Activated naive CD8-positive, alpha-beta T cell (primary cell): Measurements from ENCODE around the gene RHBDD1.

ENCODE experiments used
- H3K27ac Mint-ChIP-seq: one replicate; pipeline ENCODE4 v1.8.0; 2021; ENCODE audit warnings: mixed read lengths
- H3K27me3 Mint-ChIP-seq: one replicate; pipeline ENCODE4 v1.8.0; 2021; ENCODE audit warnings: mixed read lengths
- H3K36me3 Mint-ChIP-seq: one replicate; pipeline ENCODE4 v1.8.0; 2021; ENCODE audit warnings: mixed read lengths
- H3K4me1 Mint-ChIP-seq: one replicate; pipeline ENCODE4 v1.8.0; 2021; ENCODE audit warnings: low read depth, mixed read lengths
- H3K4me3 Mint-ChIP-seq: one replicate; pipeline ENCODE4 v1.8.0; 2021; ENCODE audit warnings: mild to moderate bottlenecking, mixed read lengths
- H3K9me3 Mint-ChIP-seq: one replicate; pipeline ENCODE4 v1.8.0; 2021; ENCODE audit warnings: low read depth, mixed read lengths

Gene RHBDD1

DNA sequence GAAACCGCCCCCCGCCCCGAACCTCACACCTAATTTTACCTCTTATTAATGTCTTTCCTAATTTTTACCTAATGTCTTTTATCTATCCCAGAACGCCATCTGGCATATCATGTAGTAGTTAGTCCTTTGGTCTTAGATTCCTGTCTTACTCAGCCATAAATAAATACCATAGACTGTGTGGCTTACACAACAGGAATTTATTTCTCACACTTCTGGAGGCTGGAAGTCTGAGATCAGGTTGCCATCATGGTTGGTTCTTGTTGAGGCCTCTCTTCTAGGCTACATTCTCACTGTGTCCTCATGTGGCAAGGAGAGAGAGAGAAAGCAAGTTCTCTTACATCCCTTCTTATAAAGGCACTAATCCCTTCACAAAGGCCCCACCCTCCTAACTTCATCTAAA, 46.8 kb downstream of the RHBDD1 start:
- no peak overlapping the region for H3K27ac Mint-ChIP-seq
- H3K9me3 Mint-ChIP-seq = peaks cover 3% of the 10 kb centered on the region
- no peak overlapping the region for H3K4me3 Mint-ChIP-seq
- no peaks in the 10 kb centered on the region for H3K27me3 Mint-ChIP-seq
- peaks cover 37% of the 10 kb centered on the region for H3K36me3 Mint-ChIP-seq
- no peaks in the 10 kb centered on the region for H3K4me1 Mint-ChIP-seq

DNA sequence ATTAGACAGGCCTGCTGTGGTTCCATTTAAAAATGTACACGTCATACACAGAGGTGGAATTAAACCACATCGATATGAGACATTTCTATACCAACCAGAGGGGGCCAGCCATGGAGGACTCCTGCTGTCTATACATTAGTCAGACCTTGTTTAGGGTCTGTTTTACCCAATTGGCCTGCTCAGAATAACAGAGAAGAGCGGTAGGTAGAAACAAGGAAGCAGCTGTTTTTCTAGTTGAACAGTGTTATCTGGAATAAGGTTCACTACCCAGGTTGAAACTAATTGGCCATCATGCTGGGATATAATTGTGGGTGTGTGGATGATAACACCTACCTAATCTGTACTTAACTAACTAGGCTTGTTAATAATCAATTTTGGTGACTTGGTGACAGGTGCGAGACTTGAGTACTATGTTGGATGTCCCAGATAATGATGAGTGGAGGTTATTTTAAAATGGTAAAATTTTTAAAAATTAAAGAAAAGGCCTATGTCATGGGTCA, 47.5 kb downstream of the RHBDD1 start:
- Mint-ChIP-seq H3K27ac (no peak overlapping the region), H3K27me3 (no peaks in the 10 kb centered on the region), H3K4me3 (no peak overlapping the region), H3K4me1 (no peaks in the 10 kb centered on the region), H3K9me3 (peaks cover 3% of the 10 kb centered on the region), H3K36me3 (peaks cover 33% of the 10 kb centered on the region)

DNA sequence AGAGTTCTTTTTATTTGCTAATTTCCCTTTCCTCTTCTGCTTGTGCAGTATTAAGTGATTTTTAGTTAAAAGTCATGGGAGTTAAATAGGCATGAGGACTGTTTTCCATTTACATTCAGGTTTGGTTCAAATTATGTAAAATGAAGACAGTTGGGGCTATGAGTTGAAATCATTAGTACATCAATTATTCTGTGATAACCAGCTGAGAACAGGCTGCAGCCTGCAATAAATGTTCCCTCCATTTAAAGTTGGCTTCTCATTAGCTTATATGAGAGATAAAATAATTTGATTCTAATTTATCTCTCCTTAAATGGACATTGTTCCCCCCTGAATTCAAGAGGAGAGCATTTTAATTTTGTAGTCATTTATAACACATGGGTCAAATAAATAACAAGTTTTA, 48.3 kb downstream of the RHBDD1 start:
- Mint-ChIP-seq H3K27ac (no peak overlapping the region), H3K4me3 (no peak overlapping the region), H3K9me3 (peaks cover 3% of the 10 kb centered on the region), H3K36me3 (peaks cover 35% of the 10 kb centered on the region), H3K27me3 (no peaks in the 10 kb centered on the region), H3K4me1 (no peaks in the 10 kb centered on the region)

DNA sequence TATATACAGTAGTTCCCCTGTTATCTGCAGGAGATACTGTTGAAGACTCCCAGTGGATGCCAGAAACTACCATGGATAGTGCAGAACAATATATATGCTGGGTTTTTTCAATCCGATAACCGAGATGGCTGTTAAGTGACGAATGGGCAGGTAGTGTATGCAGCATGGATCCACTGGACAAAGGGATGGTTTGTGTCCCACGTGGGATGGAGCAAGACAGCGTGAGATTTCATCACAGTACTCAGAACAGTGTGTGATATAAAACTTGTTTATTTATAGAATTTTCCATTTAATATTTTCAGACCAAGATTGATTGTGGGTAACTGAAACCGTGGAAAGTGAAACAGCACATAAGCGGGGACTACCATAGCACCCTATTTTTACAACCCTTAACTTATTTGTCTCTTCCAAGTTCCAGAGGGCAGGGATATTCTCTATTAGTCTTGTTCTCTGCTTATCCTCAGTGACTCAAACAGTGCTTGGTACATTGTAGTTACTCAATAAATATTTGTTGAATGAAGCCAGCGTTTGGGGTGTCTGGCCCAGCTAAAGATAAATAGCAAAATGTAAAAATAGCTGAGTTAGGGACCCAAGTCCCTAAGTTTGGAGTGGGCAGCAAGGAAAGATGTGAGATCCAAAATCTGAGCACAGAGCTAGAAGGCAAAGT, 50.0 kb downstream of the RHBDD1 start:
- H3K27me3 Mint-ChIP-seq = no peaks in the 10 kb centered on the region
- H3K27ac Mint-ChIP-seq = no peak overlapping the region

DNA sequence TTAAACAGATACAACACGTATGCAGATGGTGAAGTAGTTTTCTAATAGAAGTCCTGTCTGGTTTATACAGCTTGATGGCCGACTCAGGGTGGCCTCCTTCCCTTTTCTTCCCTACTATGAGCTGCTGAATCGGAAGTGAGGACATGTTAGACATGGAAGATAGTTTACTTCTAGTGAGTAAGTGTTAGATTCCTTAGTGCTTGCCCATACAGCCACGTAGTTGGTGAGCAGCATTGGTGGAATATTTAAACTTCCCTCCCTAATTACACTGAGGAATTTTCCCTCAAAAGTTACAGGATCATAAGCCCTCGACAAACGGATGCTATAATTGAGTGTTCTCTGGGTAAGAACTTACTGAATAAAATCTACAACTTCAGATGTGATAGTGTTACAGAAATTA, 52.1 kb downstream of the RHBDD1 start:
- Mint-ChIP-seq H3K27ac (no peak overlapping the region), H3K27me3 (no peaks in the 10 kb centered on the region), H3K36me3 (peaks cover 16% of the 10 kb centered on the region), H3K4me1 (no peaks in the 10 kb centered on the region), H3K9me3 (no peaks in the 10 kb centered on the region), H3K4me3 (no peak overlapping the region)

More for the DNA sequence above, 50.0 kb downstream of the RHBDD1 start:
- no peak overlapping the region for H3K4me3 Mint-ChIP-seq
- no peaks in the 10 kb centered on the region for H3K4me1 Mint-ChIP-seq
- H3K36me3 Mint-ChIP-seq = peaks cover 25% of the 10 kb centered on the region
- H3K9me3 Mint-ChIP-seq = no peaks in the 10 kb centered on the region

DNA sequence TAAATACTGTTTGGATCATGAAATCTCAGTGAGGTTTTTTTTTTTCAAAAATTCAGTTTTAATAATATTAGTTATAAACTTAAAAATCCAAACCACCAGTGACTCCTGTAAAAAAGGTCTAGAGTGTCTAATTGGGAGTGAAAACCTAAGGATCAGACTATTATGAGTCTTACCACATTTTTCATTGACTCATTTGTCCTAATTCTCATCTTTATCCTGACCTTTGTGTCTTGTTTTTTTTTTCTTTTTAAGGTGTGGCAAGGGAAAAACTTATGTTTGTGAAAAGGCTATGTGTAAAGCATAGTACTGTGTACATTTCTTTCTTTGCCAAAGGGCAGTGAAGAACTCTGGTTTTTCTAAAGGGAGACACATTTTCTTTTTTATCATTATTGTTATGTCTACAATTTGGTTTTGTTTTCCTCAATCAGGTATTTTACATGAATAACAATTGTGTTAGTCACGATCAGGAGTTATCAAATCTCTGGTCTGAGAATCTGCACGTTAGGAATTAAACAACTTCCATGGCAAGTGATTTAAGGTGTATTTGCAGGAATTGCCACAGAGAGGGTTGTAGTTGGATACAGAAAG, 52.6 kb downstream of the RHBDD1 start:
- peaks cover 13% of the 10 kb centered on the region for H3K36me3 Mint-ChIP-seq
- no peaks in the 10 kb centered on the region for H3K4me1 Mint-ChIP-seq
- no peak overlapping the region for H3K4me3 Mint-ChIP-seq
- no peak overlapping the region for H3K27ac Mint-ChIP-seq
- no peaks in the 10 kb centered on the region for H3K9me3 Mint-ChIP-seq
- no peaks in the 10 kb centered on the region for H3K27me3 Mint-ChIP-seq

DNA sequence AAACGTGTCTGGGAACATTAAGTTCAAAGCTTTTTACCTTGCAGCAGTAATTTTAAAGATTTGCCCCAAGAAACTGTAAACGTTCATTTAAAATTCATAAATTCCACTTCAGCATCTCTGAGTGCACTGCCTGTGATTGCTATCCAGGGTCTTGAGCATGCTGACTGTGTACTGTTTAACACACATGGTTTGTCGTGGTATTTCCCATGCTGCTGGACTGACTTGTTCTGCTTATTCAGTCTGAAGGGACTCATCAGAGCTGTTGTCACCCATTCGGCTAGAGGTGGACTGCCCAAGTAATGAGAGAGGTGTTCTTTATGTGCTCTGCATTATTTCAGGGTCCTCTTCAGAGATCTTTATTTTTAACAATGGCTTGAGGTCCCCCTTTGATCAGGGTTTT, 53.1 kb downstream of the RHBDD1 start:
- peaks cover 13% of the 10 kb centered on the region for H3K36me3 Mint-ChIP-seq
- H3K9me3 Mint-ChIP-seq = no peaks in the 10 kb centered on the region
- no peak overlapping the region for H3K27ac Mint-ChIP-seq
- H3K27me3 Mint-ChIP-seq = no peaks in the 10 kb centered on the region
- H3K4me3 Mint-ChIP-seq = no peak overlapping the region
- H3K4me1 Mint-ChIP-seq = no peaks in the 10 kb centered on the region

DNA sequence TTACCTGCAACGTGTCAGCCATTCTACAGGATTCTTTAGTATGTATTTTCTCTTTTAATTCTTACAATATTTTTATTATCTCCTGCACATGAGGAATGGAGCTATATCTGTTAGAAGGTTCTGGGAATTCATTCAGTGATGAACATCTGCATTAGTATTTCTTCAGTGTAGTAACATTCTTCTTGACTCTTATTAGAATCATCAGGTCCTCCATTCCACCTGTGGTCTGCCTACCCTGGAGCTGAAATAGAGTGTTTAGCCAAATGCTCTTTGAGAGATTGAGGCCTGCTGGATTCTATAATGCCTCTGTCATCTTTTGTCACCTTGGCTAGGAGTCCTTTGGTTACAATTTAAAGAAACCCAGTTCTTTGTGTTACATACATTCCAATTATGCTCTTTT, 54.4 kb downstream of the RHBDD1 start:
- Mint-ChIP-seq H3K9me3 (no peaks in the 10 kb centered on the region), H3K27me3 (no peaks in the 10 kb centered on the region), H3K27ac (no peak overlapping the region), H3K4me1 (no peaks in the 10 kb centered on the region), H3K36me3 (peaks cover 18% of the 10 kb centered on the region), H3K4me3 (no peak overlapping the region)

DNA sequence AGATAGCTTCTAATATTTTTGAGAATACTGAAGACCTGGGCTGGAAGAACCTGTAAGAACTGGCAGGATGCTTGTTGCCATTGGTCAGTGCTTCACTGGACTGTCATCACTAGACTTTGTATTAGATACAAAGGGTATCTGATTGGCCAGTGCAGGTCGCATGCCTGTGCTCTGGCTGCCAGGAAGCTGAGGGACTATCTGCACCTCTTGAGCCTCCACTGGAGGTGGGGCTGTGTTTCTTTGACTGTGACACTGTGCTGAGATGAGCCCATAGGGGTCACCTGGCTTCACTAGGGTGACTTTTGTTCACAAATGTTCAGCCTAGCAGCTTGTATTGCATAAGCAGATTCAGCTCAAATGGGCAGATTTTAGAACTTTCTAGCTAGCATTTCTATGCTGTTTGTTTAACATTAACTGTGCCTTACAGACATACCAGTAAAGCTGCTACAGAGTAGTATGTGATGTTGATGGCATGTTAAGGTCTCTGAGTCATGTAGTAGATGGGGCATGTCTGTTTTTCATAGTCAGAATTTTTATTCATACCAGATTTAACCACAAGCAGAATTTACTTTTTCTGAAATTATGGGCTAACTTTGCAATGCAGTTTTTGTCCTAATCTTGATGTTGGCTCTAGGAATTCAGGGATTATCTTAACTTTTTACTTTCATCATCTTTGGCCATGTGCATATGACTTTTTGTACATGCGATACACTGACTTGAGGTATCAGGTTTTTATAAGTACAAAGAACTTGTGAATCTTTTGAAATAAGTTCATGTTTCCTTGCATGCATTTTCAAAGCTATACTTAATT, 56.1 kb downstream of the RHBDD1 start:
- H3K36me3 Mint-ChIP-seq = peaks cover 23% of the 10 kb centered on the region
- H3K9me3 Mint-ChIP-seq = no peaks in the 10 kb centered on the region
- no peaks in the 10 kb centered on the region for H3K4me1 Mint-ChIP-seq
- no peak overlapping the region for H3K4me3 Mint-ChIP-seq
- H3K27ac Mint-ChIP-seq = no peak overlapping the region
- H3K27me3 Mint-ChIP-seq = no peaks in the 10 kb centered on the region

DNA sequence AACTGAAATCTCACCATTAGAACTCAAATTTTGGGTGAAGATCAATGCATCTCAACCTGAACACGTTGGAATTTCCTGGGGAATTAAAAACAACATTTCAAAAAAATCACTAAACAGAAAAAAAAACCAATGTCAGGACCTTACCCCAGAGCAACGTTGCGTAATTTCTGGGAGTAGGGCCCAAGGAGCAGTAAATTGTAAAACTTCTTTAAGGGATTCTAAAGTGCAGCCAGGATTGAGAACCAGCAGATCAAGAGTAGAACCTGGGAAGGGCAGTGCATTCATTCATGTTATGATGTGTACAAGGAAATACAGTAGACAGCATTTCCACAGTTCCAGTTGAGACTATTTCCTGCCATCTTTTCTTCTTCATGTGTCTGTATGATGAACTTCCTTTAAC, 56.9 kb downstream of the RHBDD1 start:
- Mint-ChIP-seq H3K9me3 (no peaks in the 10 kb centered on the region), H3K27ac (no peak overlapping the region), H3K36me3 (peaks cover 28% of the 10 kb centered on the region), H3K4me1 (no peaks in the 10 kb centered on the region), H3K27me3 (no peaks in the 10 kb centered on the region), H3K4me3 (no peak overlapping the region)

DNA sequence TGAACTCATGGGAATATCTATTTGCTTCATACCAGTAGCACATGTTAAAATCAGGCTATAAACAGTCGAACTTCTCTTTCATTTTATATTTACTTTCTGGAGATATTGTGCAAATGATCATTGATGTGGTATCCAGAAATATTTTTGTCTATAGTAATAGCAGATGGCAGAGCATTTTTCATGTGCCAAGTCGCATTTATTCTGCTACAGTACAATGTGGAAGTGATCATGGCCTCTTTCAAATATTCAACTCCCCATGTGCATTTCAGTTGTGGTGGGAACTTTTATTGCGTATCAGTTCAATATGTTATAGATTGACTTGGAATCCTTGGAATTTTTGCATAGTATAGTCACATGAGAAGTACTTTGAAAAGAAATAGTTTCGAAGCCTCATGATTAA, 57.4 kb downstream of the RHBDD1 start:
- Mint-ChIP-seq H3K4me1 (no peaks in the 10 kb centered on the region), H3K36me3 (peaks cover 28% of the 10 kb centered on the region), H3K27me3 (no peaks in the 10 kb centered on the region), H3K27ac (no peak overlapping the region), H3K4me3 (no peak overlapping the region), H3K9me3 (no peaks in the 10 kb centered on the region)

DNA sequence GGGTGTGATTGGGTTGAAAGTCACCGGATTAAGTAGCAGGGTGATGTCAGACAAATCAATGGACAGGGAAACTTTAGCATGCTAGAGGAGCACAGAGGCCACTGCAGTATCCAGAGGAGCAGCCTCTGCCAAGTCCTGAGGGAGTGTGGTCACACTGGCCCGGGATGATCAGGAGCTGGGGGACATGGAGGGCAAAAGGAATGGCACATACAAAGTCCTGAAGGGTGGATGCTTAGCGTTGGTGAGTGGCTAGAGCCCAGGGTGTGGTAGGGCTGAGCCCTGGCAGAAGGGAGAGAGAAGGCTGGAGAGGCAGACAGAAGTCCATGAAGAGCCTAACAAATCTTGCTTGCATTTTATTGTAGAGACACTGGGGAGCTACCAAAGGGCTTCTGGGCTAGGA, 58.9 kb downstream of the RHBDD1 start:
- Mint-ChIP-seq H3K9me3 (no peaks in the 10 kb centered on the region), H3K36me3 (peaks cover 25% of the 10 kb centered on the region), H3K4me3 (no peak overlapping the region), H3K27me3 (no peaks in the 10 kb centered on the region), H3K27ac (no peak overlapping the region), H3K4me1 (no peaks in the 10 kb centered on the region)

DNA sequence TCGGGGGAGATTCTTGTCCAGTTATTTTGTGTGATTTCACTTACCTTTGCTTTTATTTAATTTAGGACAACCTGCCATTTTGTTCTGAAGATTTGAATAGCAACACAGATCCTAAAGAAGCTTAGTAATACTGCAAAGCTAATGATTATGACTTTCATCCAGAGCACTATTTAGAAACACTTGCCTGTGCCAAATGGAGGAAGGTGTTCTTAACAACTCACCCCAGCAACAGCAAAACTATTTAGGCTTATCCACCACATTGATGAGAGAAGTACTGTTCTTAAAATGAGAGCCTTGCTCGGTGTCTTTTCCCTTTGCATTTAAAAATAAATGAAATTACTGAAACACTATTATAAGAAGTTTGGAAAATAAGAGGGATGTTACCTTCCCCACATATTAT, 59.7 kb downstream of the RHBDD1 start:
- Mint-ChIP-seq H3K27ac (no peak overlapping the region), H3K27me3 (no peaks in the 10 kb centered on the region), H3K4me1 (no peaks in the 10 kb centered on the region), H3K36me3 (peaks cover 24% of the 10 kb centered on the region), H3K4me3 (no peak overlapping the region), H3K9me3 (no peaks in the 10 kb centered on the region)

DNA sequence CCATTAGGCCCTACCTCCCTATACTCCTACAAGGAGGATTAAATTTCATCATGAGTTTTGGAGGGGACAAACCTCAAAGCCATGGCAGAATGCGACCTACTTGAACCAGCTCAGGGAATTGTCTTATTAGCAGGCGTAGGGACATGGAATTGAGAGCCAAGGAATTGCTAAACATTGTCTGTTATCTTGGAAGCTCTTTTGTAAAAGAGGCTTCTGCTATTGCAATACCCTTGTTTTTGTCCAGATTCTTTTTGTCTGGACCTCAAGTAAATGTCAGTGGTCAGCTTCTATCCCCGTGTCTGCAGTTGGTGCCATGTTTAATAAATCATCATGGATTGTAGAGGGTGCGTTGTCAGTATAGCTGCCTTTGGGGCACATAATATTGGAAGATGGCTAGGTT, 62.3 kb downstream of the RHBDD1 start:
- no peak overlapping the region for H3K27ac Mint-ChIP-seq
- peaks cover 28% of the 10 kb centered on the region for H3K36me3 Mint-ChIP-seq
- no peaks in the 10 kb centered on the region for H3K9me3 Mint-ChIP-seq
- H3K4me1 Mint-ChIP-seq = peaks cover 14% of the 10 kb centered on the region
- H3K4me3 Mint-ChIP-seq = no peak overlapping the region
- no peaks in the 10 kb centered on the region for H3K27me3 Mint-ChIP-seq

DNA sequence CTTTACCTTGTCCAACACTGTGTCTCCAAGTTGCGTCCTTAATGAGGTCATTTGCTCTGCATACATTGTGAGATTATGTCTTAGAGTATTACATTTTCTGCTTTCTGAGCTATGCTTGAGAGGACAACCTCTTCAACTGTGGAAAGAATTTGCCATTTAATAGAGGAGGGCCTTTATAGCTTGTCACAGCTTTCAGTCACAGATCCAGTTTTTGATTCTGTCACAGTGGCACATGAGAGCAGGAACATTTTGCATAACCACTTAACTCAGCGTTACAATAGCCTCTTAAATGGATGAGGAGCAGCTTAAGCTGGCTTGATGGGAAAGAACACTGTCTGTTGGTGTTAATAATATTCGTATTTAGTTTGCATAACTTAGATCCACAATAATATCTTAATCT, 63.0 kb downstream of the RHBDD1 start:
- Mint-ChIP-seq H3K27ac (peak overlapping the region; percentile 2), H3K9me3 (no peaks in the 10 kb centered on the region), H3K4me3 (no peak overlapping the region), H3K27me3 (no peaks in the 10 kb centered on the region), H3K36me3 (peaks cover 30% of the 10 kb centered on the region), H3K4me1 (peaks cover 21% of the 10 kb centered on the region)
